Activated T-helper 1 cell treated with Interleukin-2 at 50 U/mL for 16 hours (primary cell): ENCODE results near the gene GNA15.
"Not testable (repeated sequence)": the region's sequence is repeated elsewhere in the genome, so short reads cannot be mapped to it uniquely, and the experiment has no call there.

Experiments
- DNase-seq: peaks from one replicate; pipeline ENCODE4 v3.0.0-alpha.2; 2020; ENCODE audit warnings: low read depth

GNA15 gene

GRCh38 chr19:3149526-3150505 is 14.0 kb downstream of the GNA15 start:
- DNase-seq, result no peak

DNA sequence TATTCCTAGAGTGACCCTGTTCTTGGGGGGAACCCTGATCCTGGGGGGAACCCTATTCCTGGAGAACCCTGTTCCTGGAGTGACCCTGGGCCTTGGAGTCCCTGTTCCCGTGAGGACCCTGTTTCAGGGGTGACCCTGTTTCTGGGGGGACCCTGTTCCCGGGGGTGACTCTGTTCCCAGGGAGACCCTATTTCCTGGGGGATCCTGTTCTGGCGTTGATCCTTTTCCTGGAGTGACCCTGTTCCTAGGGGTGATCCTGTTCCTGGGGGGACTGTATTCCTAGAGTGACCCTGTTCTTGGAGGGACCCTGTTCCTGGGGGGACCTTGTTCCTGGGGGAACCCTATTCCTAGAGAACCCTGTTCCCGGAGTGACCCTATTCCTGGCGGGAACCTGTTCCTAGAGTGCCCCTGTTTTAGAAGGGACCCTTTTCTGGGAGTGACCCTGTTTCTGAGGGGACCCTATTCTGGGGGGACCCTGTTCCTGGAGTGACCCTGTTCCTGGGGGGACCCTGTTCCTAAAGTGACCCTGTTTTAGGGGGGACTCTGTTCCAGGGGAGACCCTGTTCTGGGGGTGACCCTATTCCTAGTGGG is 15.0 kb downstream of the GNA15 start:
- DNase-seq, result no peak

DNA sequence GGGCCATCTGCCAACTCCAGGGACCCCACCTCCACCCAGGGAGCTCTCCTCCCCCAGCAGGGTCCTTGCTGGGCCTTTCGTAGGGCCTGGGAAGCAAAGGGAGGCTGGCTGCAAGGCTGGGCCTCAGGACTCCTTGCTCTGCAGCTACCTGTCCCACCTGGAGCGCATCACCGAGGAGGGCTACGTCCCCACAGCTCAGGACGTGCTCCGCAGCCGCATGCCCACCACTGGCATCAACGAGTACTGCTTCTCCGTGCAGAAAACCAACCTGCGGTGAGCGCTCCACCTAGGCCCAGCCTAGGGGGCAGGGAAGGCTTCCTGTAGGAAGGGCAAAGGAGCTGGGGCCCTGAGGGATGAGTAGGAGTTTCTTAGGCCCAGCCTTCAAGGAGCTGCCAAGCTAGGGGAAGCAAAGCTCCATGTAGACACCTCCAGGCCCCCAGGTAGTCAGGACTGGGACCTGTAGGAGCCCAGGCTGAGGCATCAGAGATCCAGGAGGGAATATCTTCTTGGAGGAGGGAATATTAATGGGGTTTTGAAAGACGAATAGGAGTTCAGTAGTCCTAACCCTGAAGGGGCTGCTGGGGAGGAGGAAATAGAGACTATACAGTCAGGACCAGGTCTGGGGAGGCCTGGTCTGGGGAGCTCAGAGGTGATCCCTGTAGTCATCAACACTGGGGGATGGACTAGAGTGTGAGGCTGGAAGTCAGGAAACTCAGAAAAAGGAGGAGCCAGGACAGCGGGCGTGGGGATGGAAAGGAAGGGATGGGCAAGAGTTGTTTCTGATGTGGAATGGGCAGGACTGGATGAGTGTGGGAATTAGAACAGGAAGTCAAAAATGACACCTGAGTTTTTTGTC is 16.0 kb downstream of the GNA15 start:
- DNase-seq, result no peak

- no peak for DNase-seq
Observed at GRCh38 chr19:3152419-3152780, 16.6 kb downstream of the GNA15 start.

DNA sequence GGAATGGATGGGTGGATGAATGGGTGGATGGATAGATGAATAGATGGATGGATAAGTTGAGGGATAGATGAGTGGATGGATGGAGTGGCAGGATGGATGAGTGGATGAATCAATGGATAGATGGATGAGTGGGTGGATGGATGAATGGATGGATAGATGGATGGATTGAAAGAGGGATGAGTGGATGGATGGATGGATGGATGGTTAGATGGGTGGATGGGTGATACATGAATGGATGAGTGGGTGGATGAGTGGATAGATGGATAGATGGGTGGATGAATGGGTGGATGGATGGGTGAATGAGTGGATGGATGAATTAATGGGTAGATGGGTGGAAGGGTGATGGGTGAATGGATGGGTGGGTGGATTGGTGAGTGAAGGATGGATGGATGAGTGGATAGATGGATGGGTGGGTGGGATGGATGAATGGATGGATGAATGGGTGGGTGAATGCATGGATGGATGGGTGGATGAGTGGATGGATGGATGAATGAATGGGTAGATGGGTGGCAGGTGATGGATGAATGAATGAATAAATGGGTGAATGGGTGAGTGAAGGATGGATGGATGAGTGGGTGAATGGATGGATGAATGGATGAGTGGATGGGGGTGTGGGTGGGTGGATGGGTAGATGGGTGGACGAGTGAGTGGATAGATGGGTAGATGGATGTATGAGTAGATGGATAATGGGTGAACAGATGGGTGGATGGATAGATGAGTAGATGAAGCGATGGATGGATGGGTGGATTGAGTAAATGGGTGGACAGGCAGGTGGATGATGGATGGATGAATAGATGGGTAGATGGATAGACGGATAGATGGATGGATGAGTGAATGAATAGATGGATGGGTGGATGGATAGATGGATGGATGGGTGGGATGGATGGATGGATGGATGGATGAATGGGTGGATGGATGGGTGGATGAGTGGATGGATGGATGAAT is 17.7 kb downstream of the GNA15 start:
- no peak for DNase-seq

- DNase-seq, result not testable (repeated sequence)
Observed at GRCh38 chr19:3154447-3154846, 18.6 kb downstream of the GNA15 start.

GRCh38 chr19:3154957-3155736 is 19.3 kb downstream of the GNA15 start:
- peak; percentile 65 for DNase-seq

DNA sequence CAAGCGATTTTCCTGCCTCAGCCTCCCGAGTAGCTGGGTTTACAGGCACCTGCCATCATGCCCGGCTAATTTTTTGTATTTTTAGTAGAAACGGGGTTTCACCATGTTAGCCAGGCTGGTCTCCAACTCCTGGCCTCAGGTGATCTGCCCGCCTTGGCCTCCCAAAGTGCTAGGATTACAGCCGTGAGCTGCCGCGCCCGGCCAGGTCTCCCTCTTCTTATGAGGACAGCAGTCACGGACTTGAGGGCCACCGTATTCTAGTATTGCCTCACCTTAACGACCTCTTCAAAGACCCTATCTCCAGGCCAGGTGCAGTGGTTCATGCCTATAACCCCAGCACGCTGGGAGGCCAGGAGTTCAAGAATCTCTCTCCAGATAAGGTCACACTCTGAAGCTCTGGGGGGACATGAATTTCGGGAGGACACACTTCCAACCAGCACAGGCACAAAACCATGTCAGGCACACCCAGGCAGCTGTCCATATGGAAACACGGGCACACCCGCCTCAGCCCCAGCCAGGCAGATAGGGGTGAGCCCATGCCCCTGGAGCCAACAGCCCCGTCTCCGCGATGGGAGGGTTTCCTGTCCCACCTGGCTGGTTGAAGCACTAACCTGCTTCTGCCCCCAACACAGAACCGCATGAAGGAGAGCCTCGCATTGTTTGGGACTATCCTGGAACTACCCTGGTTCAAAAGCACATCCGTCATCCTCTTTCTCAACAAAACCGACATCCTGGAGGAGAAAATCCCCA is 21.4 kb downstream of the GNA15 start:
- DNase-seq, result no peak

DNA sequence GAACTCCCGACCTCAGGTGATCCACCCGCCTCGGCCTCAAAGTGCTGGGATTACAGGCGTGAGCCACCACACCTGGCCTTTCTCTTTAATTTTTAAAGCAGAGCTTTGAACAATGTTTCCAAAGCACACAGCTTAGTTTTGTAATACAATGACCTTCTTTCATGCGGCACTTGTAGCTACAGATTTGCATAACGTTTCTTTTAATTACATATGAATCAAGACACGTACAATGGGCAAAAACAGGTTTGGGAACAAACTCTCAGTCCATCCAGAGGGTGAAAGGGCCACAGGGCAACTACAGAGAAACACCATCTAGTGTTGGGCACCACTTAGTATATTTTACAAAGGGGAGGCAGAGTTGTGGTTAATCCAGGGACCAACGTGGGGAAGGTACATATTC is 23.7 kb downstream of the GNA15 start:
- DNase-seq, result no peak

DNA sequence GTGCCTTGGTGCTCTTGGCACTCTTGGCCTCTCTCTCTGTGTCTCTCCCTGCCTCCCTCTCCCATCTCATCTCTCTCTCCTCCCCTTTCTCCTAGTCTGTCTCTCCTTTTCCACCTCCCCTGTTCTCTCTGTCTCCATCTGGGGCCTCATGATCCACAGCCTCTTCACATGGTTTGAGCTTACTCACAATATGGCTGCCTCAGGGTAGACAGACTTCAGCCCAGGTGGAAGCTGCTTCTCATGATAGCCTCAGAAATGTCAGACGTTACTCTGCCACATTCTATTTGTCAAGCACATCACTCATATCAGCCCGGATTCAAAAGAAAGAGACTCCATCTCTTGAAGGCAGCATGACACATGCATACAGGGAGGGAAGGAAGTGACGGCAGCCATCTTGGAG is 24.4 kb downstream of the GNA15 start:
- no peak for DNase-seq

- no peak for DNase-seq
Observed at GRCh38 chr19:3161453-3161852, 25.6 kb downstream of the GNA15 start.

GRCh38 chr19:3162418-3163229 is 26.8 kb downstream of the GNA15 start:
- DNase-seq, result no peak

DNA sequence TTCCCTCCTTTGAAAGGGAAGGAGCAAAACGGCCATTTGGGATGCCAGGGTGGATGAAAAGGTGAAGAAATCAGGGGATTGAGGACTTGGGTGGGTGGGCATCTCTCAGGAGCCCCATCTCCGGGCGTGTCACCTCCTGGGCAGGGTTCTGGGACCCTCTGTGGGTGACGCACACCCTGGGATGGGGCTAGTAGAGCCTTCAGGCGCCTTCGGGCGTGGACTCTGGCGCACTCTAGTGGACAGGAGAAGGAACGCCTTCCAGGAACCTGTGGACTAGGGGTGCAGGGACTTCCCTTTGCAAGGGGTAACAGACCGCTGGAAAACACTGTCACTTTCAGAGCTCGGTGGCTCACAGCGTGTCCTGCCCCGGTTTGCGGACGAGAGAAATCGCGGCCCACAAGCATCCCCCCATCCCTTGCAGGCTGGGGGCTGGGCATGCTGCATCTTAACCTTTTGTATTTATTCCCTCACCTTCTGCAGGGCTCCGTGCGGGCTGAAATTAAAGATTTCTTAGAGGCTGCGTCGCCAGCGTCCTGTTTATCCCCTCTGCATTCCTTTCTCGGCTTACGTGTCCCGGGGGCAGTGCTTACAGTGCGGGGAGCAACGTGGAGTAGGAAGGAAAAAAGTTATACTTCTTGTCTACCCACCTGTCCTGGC is 27.5 kb downstream of the GNA15 start:
- peak; percentile 60 for DNase-seq

DNA sequence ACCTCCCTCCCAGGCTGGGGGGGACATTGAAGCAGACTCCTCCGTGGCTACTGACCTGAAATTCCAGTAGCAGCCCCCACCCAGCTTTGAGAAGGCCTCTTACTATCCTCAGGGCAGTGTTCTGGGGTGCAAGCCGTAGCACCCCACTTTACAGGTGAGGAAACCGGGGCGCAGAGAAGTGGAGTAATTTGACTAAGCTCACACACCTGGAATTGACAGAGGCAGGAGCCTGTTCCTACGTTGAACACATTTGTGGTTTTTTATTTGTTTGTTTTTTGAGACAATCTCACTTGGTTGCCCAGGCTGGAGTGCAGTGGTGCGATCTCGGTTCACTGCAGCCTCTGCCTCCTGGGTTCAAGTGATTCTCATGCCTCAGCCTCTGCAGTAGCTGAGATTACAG is 28.1 kb downstream of the GNA15 start:
- DNase-seq, result no peak

DNA sequence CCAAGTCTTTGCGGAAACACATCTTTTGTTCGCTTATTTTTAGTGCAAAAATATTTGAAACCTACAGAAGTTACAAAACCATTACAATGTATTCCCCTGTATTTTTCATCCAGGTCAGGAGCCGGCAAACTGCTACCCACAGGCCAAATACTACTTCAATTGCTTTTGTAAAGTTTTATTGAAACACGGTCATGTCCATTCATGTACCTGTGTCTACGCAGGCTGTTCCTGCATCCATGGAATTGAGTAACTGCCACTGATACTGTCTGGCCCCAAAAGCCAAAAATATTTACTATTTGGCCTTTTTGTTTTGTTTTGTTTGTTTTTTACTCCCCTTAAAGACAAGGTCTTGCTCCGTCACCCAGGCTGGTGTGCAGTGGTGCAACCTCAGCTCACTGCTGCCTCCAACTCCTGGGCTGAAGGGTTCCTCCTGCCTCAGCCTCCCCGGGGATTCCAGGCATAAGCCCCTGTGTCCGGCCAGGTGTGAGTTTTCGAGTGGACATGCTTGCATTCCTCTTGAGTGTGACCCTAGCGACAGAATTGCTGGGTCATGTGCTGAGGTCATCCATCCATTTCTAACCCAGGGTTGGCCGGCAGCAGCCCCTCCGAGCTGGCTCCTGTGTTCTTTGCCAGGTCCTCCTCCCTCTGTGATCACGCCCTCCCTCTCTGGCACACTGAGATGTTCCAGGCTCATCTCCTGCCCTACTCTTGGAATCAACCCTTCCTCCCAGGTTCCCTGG is 31.9 kb downstream of the GNA15 start:
- no peak for DNase-seq

DNA sequence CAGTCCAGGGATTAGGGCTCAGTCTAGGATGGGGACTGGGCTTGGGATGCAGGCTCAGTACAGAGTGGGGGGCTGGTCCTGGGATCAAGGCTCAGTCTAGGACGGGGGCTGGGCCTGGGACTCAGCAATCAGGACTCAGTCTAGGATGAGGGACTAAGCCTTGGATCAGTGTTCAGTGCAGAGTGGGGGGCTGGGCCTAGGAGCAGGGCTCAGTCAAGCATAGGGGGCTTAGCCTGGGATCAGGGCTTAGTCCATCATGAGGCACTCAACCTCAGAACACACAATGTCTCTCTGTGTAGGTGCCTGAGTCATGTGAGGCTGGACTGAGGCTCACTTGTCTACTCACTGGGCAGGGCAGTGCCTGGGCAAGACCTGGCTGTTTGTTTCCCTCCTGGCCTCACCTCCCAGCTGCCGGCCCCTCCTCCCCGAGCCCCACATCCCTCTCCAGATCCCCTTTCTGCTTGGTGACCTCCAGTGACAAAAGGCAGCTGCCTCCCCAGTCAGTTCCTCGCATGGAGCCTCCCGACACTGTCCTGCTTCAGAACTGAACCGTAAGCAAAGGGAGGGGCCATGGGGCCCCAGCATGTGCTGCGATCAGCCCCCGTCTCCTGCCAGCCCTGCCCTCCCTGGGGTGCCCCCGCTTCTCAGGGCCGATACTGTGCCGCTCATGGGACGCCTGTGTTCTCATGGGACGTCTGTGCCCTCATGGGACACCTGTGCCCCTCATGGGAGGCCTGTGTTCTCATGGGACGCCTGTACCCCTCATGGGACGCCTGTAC is 36.2 kb downstream of the GNA15 start:
- DNase-seq, result no peak

DNA sequence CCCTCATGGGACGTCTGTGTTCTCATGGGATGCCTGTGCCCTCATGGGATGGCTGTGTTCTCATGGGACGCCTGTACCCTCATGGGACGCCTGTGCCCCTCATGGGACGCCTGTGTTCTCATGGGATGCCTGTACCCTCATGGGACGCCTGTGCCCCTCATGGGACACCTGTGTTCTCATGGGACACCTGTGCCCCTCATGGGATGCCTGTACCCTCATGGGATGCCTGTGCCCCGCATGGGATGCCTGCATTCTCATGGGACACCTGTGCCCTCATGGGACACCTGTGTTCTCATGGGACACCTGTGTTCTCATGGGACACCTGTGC is 36.8 kb downstream of the GNA15 start:
- not testable (repeated sequence) for DNase-seq
